Measurements from ENCODE around the gene TPO.

DNA sequence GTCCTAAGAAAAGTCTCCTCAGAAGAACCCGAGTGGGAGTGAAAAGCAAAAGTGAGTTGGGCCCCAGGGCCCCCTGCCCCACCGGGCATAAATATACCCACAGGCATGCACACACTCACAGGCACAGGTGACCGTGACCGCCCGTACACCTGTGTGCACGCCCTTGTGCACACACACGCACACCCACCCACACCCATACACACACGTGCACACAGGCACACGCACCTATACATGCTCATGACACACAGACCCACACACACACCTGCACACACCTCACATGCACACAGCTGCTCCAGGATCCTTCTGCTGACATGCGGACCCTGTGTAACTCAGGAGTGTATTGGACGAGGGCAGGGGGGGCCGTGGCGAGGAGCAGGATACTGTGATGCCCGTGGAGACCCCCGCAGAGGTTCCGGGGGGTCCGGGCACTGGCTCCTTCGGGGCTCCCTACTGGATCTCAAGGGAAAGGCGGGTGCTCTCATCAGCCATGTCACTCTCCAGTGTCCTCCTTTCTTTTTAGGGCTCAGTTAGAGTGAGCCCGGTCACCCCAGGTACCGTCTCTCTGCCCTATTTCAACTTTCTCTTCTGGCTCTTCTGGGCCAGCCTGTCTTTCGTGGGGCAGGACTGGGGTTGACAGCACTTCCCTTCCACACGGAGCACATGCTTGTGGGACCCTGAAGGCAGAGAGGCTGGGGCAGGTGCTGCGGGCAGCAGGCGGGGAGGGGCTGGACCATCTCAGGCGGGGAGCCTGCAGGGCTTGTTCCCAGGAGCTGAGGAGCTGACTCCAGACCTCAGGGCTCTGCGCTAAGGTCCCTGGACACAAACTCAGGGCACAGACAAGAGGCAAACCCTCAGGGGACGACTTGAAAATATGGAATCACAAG, 48.5 kb downstream of the TPO start:
- TF ChIP-seq CTCF (conservative IDR thresholded peaks at IDR 0.05 in 1 of 2, IDR thresholded peaks at IDR 0.05 in 1 of 2; ENCODE audit: extremely low read depth in 1 of 2, insufficient read depth in 1 of 2, low read depth in 1 of 2, low read length in 2 of 2) (no peak), EZH2 (IDR thresholded peaks at IDR 0.05; ENCODE audit: borderline replicate concordance, low read length) (no peak)

Measured in mammary epithelial cell (primary cell).